Gastroesophageal sphincter (tissue), 4 donors: Measurements from ENCODE around the gene COL8A1. TPM values are rescaled to one million over a fixed set of nuclear protein-coding genes. Genes with fewer than 3 reads are reported as not detected.

Source experiments
- ATAC-seq: fragments of 150-250 bp; one replicate; pipeline ENCODE4 v1.9.1; 2016; ENCODE audit warnings: mild to moderate bottlenecking, moderate library complexity
- H3K27ac ChIP-seq, 4 donors: fragments of 200-600 bp; sonication (generic) in 3 of 4; 1 replicate in 3 of 4; 2 replicates in 1 of 4; pipeline ENCODE4 v1.5.1; 2016 to 2019
- H3K27me3 ChIP-seq: fragments of 200-600 bp; sonication (generic); one replicate; pipeline ENCODE4 v1.5.1; 2019
- H3K36me3 ChIP-seq, 2 donors: fragments of 200-600 bp; sonication (generic); one replicate each; pipeline ENCODE4 v1.5.1; 2019; ENCODE audit warnings: control low read depth in 1 of 2
- H3K4me1 ChIP-seq, 3 donors: fragments of 200-600 bp; sonication (generic); 1 replicate in 2 of 3; 2 replicates in 1 of 3; pipeline ENCODE4 v1.5.1; 2016 to 2019; ENCODE audit warnings: control low read depth in 2 of 3
- H3K4me3 ChIP-seq, 2 donors: fragments of 200-600 bp; sonication (generic); one replicate each; pipeline ENCODE4 v1.5.1; 2019; ENCODE audit warnings: mild to moderate bottlenecking in 1 of 2, moderate library complexity in 1 of 2
- H3K9me3 ChIP-seq, 3 donors: fragments of 200-600 bp; sonication (generic); one replicate each; pipeline ENCODE4 v1.5.1; 2017 to 2019; ENCODE audit warnings: control low read depth in 2 of 3
- CTCF ChIP-seq, 4 experiments: fragments of 200-600 bp in 2 of 4; fragments of 450-650 bp in 2 of 4; sonication (generic) in 1 of 4; IDR thresholded peaks; one replicate each; pipeline ENCODE4 v1.5.1; 2017 to 2019; ENCODE audit warnings: antibody characterized with exemption in 4 of 4, mild to moderate bottlenecking in 2 of 4, moderate library complexity in 2 of 4
- EP300 ChIP-seq: sonication (generic); formaldehyde crosslinking; IDR thresholded peaks from one replicate; pipeline ENCODE4 v1.6.1; 2017; ENCODE audit warnings: antibody characterized with exemption, mild to moderate bottlenecking
- POLR2A ChIP-seq, 2 donors: fragments of 450-650 bp; IDR thresholded peaks; one replicate each; pipeline ENCODE4 v1.6.1; 2017; ENCODE audit warnings: antibody characterized with exemption in 2 of 2, mild to moderate bottlenecking in 2 of 2, moderate library complexity in 1 of 2
- POLR2AphosphoS5 ChIP-seq: sonication (generic); formaldehyde crosslinking; IDR thresholded peaks from one replicate; pipeline ENCODE4 v1.6.1; 2017; ENCODE audit warnings: antibody characterized with exemption
- WGBS, 2 donors: methylation state at CpG; one replicate each; pipeline ENCODE4 v1.1.5; 2018; ENCODE audit warnings: low coverage in 1 of 2; 5-methylcytosine and 5-hydroxymethylcytosine counted together
- total RNA-seq, 4 donors: library from RNA; depleted of rRNA; stranded (reverse); fragments of >200 nt; gene quantifications; one replicate each; pipeline ENCODE4 v1.1.0, GENCODE V29; 2016

COL8A1 gene
- total RNA-seq, 4 donors from 2014 or later, result 20.3 to 136 (median 80.1) TPM

- WGBS, 2 donors, result 64 to 89% methylated on average over 1 of the region's 1 CpG
- no peaks in the 10 kb centered on the region for H3K4me1 ChIP-seq
- H3K9me3 ChIP-seq, result no peaks in the 10 kb centered on the region
- H3K4me3 ChIP-seq, result no peak overlapping the region
- TF ChIP-seq CTCF (IDR thresholded peaks at IDR 0.05), result no peak
- no peak for TF ChIP-seq POLR2AphosphoS5
- TF ChIP-seq EP300, result no peak
- no peak for TF ChIP-seq POLR2A (IDR thresholded peaks at IDR 0.05)
- no peak overlapping the region for H3K27ac ChIP-seq
- no peaks in the 10 kb centered on the region for H3K27me3 ChIP-seq
- ATAC-seq, result no peak
- H3K36me3 ChIP-seq, result no peaks in the 10 kb centered on the region
Observed at GRCh38 chr3:99607151-99607550, 31.2 kb upstream of the COL8A1 start.

- no peak for ATAC-seq
- H3K27me3 ChIP-seq, result no peaks in the 10 kb centered on the region
- WGBS, 2 donors, result 96 to 100% methylated on average over 1 of the region's 1 CpG
- no peaks in the 10 kb centered on the region for H3K4me1 ChIP-seq
- TF ChIP-seq EP300, result no peak
- no peak for TF ChIP-seq POLR2A (IDR thresholded peaks at IDR 0.05)
- TF ChIP-seq CTCF (IDR thresholded peaks at IDR 0.05), result no peak
- no peak overlapping the region for H3K4me3 ChIP-seq
- no peak overlapping the region for H3K27ac ChIP-seq
- no peaks in the 10 kb centered on the region for H3K36me3 ChIP-seq
- H3K9me3 ChIP-seq, result no peaks in the 10 kb centered on the region
Observed at GRCh38 chr3:99614768-99615167, 23.6 kb upstream of the COL8A1 start.

GRCh38 chr3:99620077-99620767 is 18.2 kb upstream of the COL8A1 start:
- TF ChIP-seq EP300, result no peak
- TF ChIP-seq POLR2AphosphoS5, result no peak
- no peak for TF ChIP-seq CTCF (IDR thresholded peaks at IDR 0.05)
- TF ChIP-seq POLR2A (IDR thresholded peaks at IDR 0.05), result no peak
- no peaks in the 10 kb centered on the region for H3K27me3 ChIP-seq
- H3K36me3 ChIP-seq, result no peaks in the 10 kb centered on the region
- H3K27ac ChIP-seq, result no peak overlapping the region
- H3K9me3 ChIP-seq, result no peaks in the 10 kb centered on the region
- ATAC-seq, result no peak
- no peak overlapping the region for H3K4me3 ChIP-seq
- no peaks in the 10 kb centered on the region for H3K4me1 ChIP-seq
- 83 to 90% methylated on average over 1 of the region's 1 CpG for WGBS, 2 donors

DNA sequence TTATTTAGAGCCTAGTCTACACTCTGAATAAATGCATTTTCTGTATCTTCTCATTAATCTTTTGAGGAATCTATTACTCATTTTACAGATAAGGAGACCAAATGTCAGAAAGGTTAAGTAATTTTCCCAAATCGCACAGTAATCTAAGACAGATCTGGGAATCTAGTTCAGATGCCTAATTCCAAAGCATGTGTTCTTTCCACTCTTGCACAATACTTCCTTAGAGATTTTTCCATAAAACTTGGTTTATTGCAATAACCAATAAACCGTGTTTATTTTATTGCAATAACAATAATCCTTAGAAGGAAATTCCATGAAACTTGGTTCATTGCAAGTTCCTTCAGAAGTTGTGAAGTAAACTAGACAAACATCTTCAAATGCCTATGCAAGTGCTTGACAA is 17.4 kb upstream of the COL8A1 start:
- no peak for ATAC-seq
- no peaks in the 10 kb centered on the region for H3K9me3 ChIP-seq
- no peak overlapping the region for H3K27ac ChIP-seq
- H3K4me1 ChIP-seq, result no peaks in the 10 kb centered on the region
- H3K36me3 ChIP-seq, result no peaks in the 10 kb centered on the region
- H3K4me3 ChIP-seq, result no peak overlapping the region
- WGBS, 2 donors, result 81 to 85% methylated on average over 2 of the region's 2 CpGs
- TF ChIP-seq POLR2A (IDR thresholded peaks at IDR 0.05) (no peak), CTCF (IDR thresholded peaks at IDR 0.05) (no peak), EP300 (no peak), POLR2AphosphoS5 (no peak)
- no peaks in the 10 kb centered on the region for H3K27me3 ChIP-seq

- no peaks in the 10 kb centered on the region for H3K27me3 ChIP-seq
- TF ChIP-seq POLR2AphosphoS5 (no peak), CTCF (IDR thresholded peaks at IDR 0.05) (no peak), EP300 (no peak), POLR2A (IDR thresholded peaks at IDR 0.05) (no peak)
- 86 to 100% methylated on average over 1 to 2 of the region's 2 CpGs for WGBS, 2 donors
- no peaks in the 10 kb centered on the region for H3K4me1 ChIP-seq
- H3K4me3 ChIP-seq, result no peak overlapping the region
- H3K27ac ChIP-seq, result no peak overlapping the region
- no peaks in the 10 kb centered on the region for H3K36me3 ChIP-seq
- ATAC-seq, result no peak
- no peaks in the 10 kb centered on the region for H3K9me3 ChIP-seq
Observed at GRCh38 chr3:99624496-99625236, 13.7 kb upstream of the COL8A1 start.
